HepG2 (cell line): ENCODE data around the gene RARG. TPM values are rescaled to one million over a fixed set of nuclear protein-coding genes. Genes with fewer than 3 reads are reported as not detected.

Experiments
- ATAC-seq: fragments of 200-7000 bp; cut with Tn5 transposase; 3 replicates; pipeline ENCODE4 v1.9.1; 2020; ENCODE audit warnings: mild to moderate bottlenecking, moderate library complexity
- BruUV-seq: library from RNA; stranded (reverse); fragments of 400-500 nt; replicated peaks from 2 replicates; lab custom pipeline; 2021; lab: Mats Ljungman, UMichigan
- CTCF ChIA-PET: fragments of 300-600 bp; formaldehyde crosslinking; extraction: SDS; loops from one replicate; lab custom pipeline; 2021; ENCODE audit warnings: low total read pairs, inconsistent platforms, low intra/inter-chr PET ratio; lab: Yijun Ruan, JAX
- POLR2A ChIA-PET: fragments of 350-600 bp; sonication (Branson Sonifier 250); formaldehyde crosslinking; loops from one replicate; lab custom pipeline; 2020; ENCODE audit warnings: antibody characterized with exemption, inconsistent platforms; lab: Yijun Ruan, JAX
- DNase-seq: peaks from one replicate; pipeline ENCODE4 v3.0.0-alpha.2; 2015; ENCODE audit warnings: low spot score
- FAIRE-seq: peaks from 3 replicates; lab custom pipeline; 2011; peaks lifted over from hg19 to GRCh38; lab: Jason Lieb, UNC
- H2AFZ ChIP-seq: one replicate; pipeline ENCODE4 v1.6.1; 2011; ENCODE audit warnings: low read length, inconsistent platforms
- H3K27ac ChIP-seq: fragments of 300-600 bp; 3 replicates; pipeline ENCODE4 v1.8.0; 2011; ENCODE audit warnings: mixed run types, mild to moderate bottlenecking, mixed read lengths, low read length, inconsistent platforms; ENCODE audit not compliant: insufficient read depth; ENCODE audit errors: extremely low read length
- H3K27me3 ChIP-seq, 2 experiments: fragments of 200-600 bp in 1 of 2; 2 replicates in 1 of 2; 3 replicates in 1 of 2; pipeline versions ENCODE4 v1.6.0 to v1.8.0; 2011; ENCODE audit warnings: low read length in 2 of 2, mild to moderate bottlenecking in 2 of 2, moderate library complexity in 2 of 2, inconsistent platforms in 1 of 2; ENCODE audit not compliant: insufficient read depth in 2 of 2, control insufficient read depth in 1 of 2
- H3K36me3 ChIP-seq, 2 experiments: fragments of 200-600 bp in 1 of 2; replicated peaks in 1 of 2; 2 replicates in 1 of 2; 3 replicates in 1 of 2; pipeline versions ENCODE4 v1.5.1 to v1.8.0; 2011; ENCODE audit warnings: low read length in 2 of 2, inconsistent platforms in 1 of 2; ENCODE audit not compliant: insufficient read depth in 2 of 2, control insufficient read depth in 1 of 2
- H3K4me1 ChIP-seq: 2 replicates; pipeline ENCODE4 v1.5.1; 2012; ENCODE audit warnings: low read length, inconsistent platforms; ENCODE audit not compliant: insufficient read depth
- H3K4me2 ChIP-seq: 2 replicates; pipeline ENCODE4 v1.6.0; 2011; ENCODE audit warnings: low read depth, low read length, inconsistent platforms
- H3K4me3 ChIP-seq, 3 experiments: fragments of 200-600 bp in 1 of 3; sonication (generic), shearing (Covaris generic) in 1 of 3; replicated peaks in 1 of 3; 2 replicates each; pipeline ENCODE4 v1.5.1; 2011 to 2016; ENCODE audit warnings: low read length in 3 of 3, inconsistent platforms in 2 of 3, low read depth in 2 of 3, mild to moderate bottlenecking in 2 of 3, control low read depth in 1 of 3, mixed read lengths in 1 of 3; ENCODE audit not compliant: insufficient read depth in 1 of 3
- H3K79me2 ChIP-seq: one replicate; pipeline ENCODE4 v1.6.1; 2011; ENCODE audit warnings: low read length, inconsistent platforms; ENCODE audit not compliant: insufficient read depth
- H3K9ac ChIP-seq: 2 replicates; pipeline ENCODE4 v1.6.0; 2011; ENCODE audit warnings: mild to moderate bottlenecking, low read depth, low read length, inconsistent platforms; ENCODE audit not compliant: insufficient read depth
- H3K9me3 ChIP-seq: 2 replicates; pipeline ENCODE4 v1.5.1; 2012; ENCODE audit warnings: mild to moderate bottlenecking, low read length
- H4K20me1 ChIP-seq: 2 replicates; pipeline ENCODE4 v1.6.0; 2011; ENCODE audit warnings: inconsistent platforms, mild to moderate bottlenecking, low read length, moderate library complexity; ENCODE audit not compliant: insufficient read depth
- CEBPG ChIP-seq: IDR thresholded peaks from 2 replicates; pipeline ENCODE4 v1.6.1; 2016
- DR1 ChIP-seq: sonication (generic); formaldehyde crosslinking; IDR thresholded peaks from 2 replicates; pipeline ENCODE4 v1.8.0; 2021; ENCODE audit warnings: mild to moderate bottlenecking, missing genetic modification reagents, inconsistent platforms
- GTF2F1 ChIP-seq: fragments of 150-350 bp; IDR thresholded peaks from 2 replicates; pipeline ENCODE4 v1.6.1; 2014; ENCODE audit warnings: low read length
- HNRNPUL1 ChIP-seq: fragments of 200-400 bp; formaldehyde crosslinking; IDR thresholded peaks from 2 replicates; pipeline ENCODE4 v1.6.1; 2017; ENCODE audit warnings: low read depth, mild to moderate bottlenecking, low read length, moderate library complexity
- NBN ChIP-seq: fragments of 450-650 bp; conservative IDR thresholded peaks from 2 replicates; pipeline ENCODE4 v1.6.1; 2017
- PCBP2 ChIP-seq: fragments of 200-400 bp; formaldehyde crosslinking; optimal IDR thresholded peaks from 2 replicates; pipeline ENCODE3; 2018; ENCODE audit warnings: low read length, low read depth; ENCODE audit not compliant: poor library complexity, severe bottlenecking
- RAD21 ChIP-seq: fragments of 450-650 bp; formaldehyde crosslinking; IDR thresholded peaks from 2 replicates; pipeline ENCODE4 v1.5.0; 2020; ENCODE audit warnings: mild to moderate bottlenecking
- SP2 ChIP-seq: sonication (generic); formaldehyde crosslinking; IDR thresholded peaks from 2 replicates; pipeline ENCODE4 v1.5.1; 2020; ENCODE audit warnings: mild to moderate bottlenecking, missing genetic modification reagents
- ZFP36 ChIP-seq: fragments of 150-350 bp; IDR thresholded peaks from 2 replicates; pipeline ENCODE4 v1.6.1; 2018; ENCODE audit warnings: borderline replicate concordance, low read length, low read depth; ENCODE audit not compliant: partially characterized antibody
- ZNF260 ChIP-seq: sonication (generic); formaldehyde crosslinking; IDR thresholded peaks from 2 replicates; pipeline ENCODE4 v1.4.0; 2020; ENCODE audit warnings: missing genetic modification reagents, low read depth, mild to moderate bottlenecking, borderline replicate concordance
- WGBS: methylation state at CpG from one replicate; pipeline ENCODE4 v1.1.6; 2017; ENCODE audit warnings: low lambda C conversion rate; 5-methylcytosine and 5-hydroxymethylcytosine counted together
- in situ Hi-C: cut with HindIII; loops from 2 replicates; pipeline ENCODE4 v1.10.0; 2017; ENCODE audit warnings: low pct_unique_long_range_greater_than_20kb; ENCODE audit not compliant: extremely low pct_ligation_motif_present
- intact Hi-C: fragments of 100-400 bp; cut with micrococcal nuclease; formaldehyde crosslinking; loops from one replicate; pipeline ENCODE4 v1.10.0; 2022; ENCODE audit not compliant: unreplicated experiment
- polyA plus RNA-seq, 8 experiments: library from polyadenylated mRNA; depleted of rRNA in 3 of 8; stranded (reverse) in 7 of 8; unstranded in 1 of 8; fragments of >200 nt; fragmentation: Illumina TruSeq in 4 of 8; extraction: Trizol in 4 of 8; gene quantifications; 2 replicates each; pipeline versions ENCODE4 v1.2.1 to v1.2.3, GENCODE V29; 2011 to 2016; ENCODE audit warnings: low read depth in 4 of 8, missing spikeins in 1 of 8, mixed read lengths in 1 of 8; ENCODE audit not compliant: insufficient read depth in 1 of 8
- total RNA-seq, 5 experiments: library from RNA; depleted of rRNA; stranded (reverse); fragments of >200 nt; fragmentation: Illumina TruSeq; extraction: Trizol; gene quantifications; 2 replicates each; pipeline ENCODE4 v1.2.3, GENCODE V29; 2016; ENCODE audit warnings: low read depth in 1 of 5
- TF ChIP-seq, protein P1 (sequence below): sonication (generic); formaldehyde crosslinking; IDR thresholded peaks from 2 replicates; pipeline ENCODE4 v1.9.0; 2021; ENCODE audit warnings: missing genetic modification reagents, borderline replicate concordance
- TF ChIP-seq, protein P2 (sequence below): sonication (generic); formaldehyde crosslinking; IDR thresholded peaks from 2 replicates; pipeline ENCODE4 v1.9.0; 2021; ENCODE audit warnings: missing genetic modification reagents, borderline replicate concordance
- TF ChIP-seq, protein P3 (sequence below): sonication (generic); formaldehyde crosslinking; IDR thresholded peaks from 2 replicates; pipeline ENCODE4 v1.4.0; 2020; ENCODE audit warnings: mild to moderate bottlenecking, missing genetic modification reagents
- TF ChIP-seq, protein P4 (sequence below): sonication (generic); formaldehyde crosslinking; IDR thresholded peaks from 2 replicates; pipeline ENCODE4 v1.4.0; 2020; ENCODE audit warnings: missing genetic modification reagents
- TF ChIP-seq, protein P5 (sequence below): sonication (generic); formaldehyde crosslinking; IDR thresholded peaks from 2 replicates; pipeline ENCODE4 v1.4.0; 2020; ENCODE audit warnings: missing genetic modification reagents, borderline replicate concordance

The RARG gene
- total and polyA plus RNA-seq, 2 of the 13 experiments (the other 11 are each of a cell fraction or from before 2014, with no cell fraction given) = 0.77 to 1.5 TPM

DNA sequence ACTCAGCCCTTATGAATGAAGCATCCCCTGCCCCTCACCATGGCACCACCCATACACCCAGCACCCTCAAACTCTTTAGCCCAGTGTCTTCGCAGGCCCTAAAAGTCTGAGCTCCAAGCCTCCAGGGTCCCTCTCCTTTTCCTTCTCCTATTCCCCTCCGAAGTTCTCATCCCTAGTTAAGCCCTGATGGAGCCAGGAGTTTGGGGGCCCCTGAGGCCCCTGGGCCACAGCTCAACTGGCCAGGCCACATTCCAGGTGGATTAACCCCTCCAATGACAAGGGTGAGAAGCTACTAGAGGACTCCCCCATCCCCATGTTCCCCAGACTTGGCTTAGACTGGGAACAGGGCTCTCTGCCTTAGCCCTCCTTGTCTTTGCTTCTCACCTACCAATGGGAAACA, 2.6 kb downstream of the RARG start:
- H3K9me3 ChIP-seq = no peaks in the 10 kb centered on the region

More for the DNA sequence above, 2.6 kb downstream of the RARG start:
- FAIRE-seq = no peak
- no peak overlapping the region for H3K4me2 ChIP-seq
- H3K36me3 ChIP-seq = no peaks in the 10 kb centered on the region
- no peaks in the 10 kb centered on the region for H3K79me2 ChIP-seq
- no TSS peak for BruUV-seq
- no peak for ATAC-seq
- no peak for DNase-seq
- intact Hi-C loops = no loop called here
- H4K20me1 ChIP-seq = no peaks in the 10 kb centered on the region
- no peak overlapping the region for H3K9ac ChIP-seq
- H3K4me3 ChIP-seq = no peak overlapping the region
- ChIA-PET CTCF (no interaction called here), POLR2A (interaction anchor here (2.5 kb wide), 1 partner anchor 9 kb away, joined by 7 read pairs; no protein-coding TSS in a partner anchor)
- H2AFZ ChIP-seq = no peak overlapping the region
- H3K4me1 ChIP-seq = peaks cover 46% of the 10 kb centered on the region
- WGBS = 50% methylated on average over 2 of the region's 2 CpGs
- no peak overlapping the region for H3K27ac ChIP-seq
- no peak for TF ChIP-seq DR1 (CRISPR knock-in tag)
- no peak for TF ChIP-seq HNRNPUL1
- TF ChIP-seq RAD21 (CRISPR knock-in tag) = no peak
- TF ChIP-seq, protein P1, sequence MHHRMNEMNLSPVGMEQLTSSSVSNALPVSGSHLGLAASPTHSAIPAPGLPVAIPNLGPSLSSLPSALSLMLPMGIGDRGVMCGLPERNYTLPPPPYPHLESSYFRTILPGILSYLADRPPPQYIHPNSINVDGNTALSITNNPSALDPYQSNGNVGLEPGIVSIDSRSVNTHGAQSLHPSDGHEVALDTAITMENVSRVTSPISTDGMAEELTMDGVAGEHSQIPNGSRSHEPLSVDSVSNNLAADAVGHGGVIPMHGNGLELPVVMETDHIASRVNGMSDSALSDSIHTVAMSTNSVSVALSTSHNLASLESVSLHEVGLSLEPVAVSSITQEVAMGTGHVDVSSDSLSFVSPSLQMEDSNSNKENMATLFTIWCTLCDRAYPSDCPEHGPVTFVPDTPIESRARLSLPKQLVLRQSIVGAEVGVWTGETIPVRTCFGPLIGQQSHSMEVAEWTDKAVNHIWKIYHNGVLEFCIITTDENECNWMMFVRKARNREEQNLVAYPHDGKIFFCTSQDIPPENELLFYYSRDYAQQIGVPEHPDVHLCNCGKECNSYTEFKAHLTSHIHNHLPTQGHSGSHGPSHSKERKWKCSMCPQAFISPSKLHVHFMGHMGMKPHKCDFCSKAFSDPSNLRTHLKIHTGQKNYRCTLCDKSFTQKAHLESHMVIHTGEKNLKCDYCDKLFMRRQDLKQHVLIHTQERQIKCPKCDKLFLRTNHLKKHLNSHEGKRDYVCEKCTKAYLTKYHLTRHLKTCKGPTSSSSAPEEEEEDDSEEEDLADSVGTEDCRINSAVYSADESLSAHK = no peak
- TF ChIP-seq CEBPG = no peak
- TF ChIP-seq, protein P2, sequence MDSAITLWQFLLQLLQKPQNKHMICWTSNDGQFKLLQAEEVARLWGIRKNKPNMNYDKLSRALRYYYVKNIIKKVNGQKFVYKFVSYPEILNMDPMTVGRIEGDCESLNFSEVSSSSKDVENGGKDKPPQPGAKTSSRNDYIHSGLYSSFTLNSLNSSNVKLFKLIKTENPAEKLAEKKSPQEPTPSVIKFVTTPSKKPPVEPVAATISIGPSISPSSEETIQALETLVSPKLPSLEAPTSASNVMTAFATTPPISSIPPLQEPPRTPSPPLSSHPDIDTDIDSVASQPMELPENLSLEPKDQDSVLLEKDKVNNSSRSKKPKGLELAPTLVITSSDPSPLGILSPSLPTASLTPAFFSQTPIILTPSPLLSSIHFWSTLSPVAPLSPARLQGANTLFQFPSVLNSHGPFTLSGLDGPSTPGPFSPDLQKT (CRISPR knock-in tag) = no peak
- TF ChIP-seq, protein P3, sequence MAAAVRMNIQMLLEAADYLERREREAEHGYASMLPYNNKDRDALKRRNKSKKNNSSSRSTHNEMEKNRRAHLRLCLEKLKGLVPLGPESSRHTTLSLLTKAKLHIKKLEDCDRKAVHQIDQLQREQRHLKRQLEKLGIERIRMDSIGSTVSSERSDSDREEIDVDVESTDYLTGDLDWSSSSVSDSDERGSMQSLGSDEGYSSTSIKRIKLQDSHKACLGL (CRISPR knock-in tag) = no peak
- no peak for TF ChIP-seq ZFP36
- no peak for TF ChIP-seq SP2 (CRISPR knock-in tag)
- no peak for TF ChIP-seq GTF2F1
- TF ChIP-seq, protein P4, sequence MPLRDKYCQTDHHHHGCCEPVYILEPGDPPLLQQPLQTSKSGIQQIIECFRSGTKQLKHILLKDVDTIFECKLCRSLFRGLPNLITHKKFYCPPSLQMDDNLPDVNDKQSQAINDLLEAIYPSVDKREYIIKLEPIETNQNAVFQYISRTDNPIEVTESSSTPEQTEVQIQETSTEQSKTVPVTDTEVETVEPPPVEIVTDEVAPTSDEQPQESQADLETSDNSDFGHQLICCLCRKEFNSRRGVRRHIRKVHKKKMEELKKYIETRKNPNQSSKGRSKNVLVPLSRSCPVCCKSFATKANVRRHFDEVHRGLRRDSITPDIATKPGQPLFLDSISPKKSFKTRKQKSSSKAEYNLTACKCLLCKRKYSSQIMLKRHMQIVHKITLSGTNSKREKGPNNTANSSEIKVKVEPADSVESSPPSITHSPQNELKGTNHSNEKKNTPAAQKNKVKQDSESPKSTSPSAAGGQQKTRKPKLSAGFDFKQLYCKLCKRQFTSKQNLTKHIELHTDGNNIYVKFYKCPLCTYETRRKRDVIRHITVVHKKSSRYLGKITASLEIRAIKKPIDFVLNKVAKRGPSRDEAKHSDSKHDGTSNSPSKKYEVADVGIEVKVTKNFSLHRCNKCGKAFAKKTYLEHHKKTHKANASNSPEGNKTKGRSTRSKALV (CRISPR knock-in tag) = no peak
- TF ChIP-seq NBN = no peak
- TF ChIP-seq PCBP2 = no peak
- no peak for TF ChIP-seq ZNF260 (CRISPR knock-in tag)
- TF ChIP-seq, protein P5, sequence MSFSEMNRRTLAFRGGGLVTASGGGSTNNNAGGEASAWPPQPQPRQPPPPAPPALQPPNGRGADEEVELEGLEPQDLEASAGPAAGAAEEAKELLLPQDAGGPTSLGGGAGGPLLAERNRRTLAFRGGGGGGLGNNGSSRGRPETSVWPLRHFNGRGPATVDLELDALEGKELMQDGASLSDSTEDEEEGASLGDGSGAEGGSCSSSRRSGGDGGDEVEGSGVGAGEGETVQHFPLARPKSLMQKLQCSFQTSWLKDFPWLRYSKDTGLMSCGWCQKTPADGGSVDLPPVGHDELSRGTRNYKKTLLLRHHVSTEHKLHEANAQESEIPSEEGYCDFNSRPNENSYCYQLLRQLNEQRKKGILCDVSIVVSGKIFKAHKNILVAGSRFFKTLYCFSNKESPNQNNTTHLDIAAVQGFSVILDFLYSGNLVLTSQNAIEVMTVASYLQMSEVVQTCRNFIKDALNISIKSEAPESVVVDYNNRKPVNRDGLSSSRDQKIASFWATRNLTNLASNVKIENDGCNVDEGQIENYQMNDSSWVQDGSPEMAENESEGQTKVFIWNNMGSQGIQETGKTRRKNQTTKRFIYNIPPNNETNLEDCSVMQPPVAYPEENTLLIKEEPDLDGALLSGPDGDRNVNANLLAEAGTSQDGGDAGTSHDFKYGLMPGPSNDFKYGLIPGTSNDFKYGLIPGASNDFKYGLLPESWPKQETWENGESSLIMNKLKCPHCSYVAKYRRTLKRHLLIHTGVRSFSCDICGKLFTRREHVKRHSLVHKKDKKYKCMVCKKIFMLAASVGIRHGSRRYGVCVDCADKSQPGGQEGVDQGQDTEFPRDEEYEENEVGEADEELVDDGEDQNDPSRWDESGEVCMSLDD (CRISPR knock-in tag) = no peak
- TF ChIP-seq, all 625 proteins: peak for 0
- H3K27me3 ChIP-seq = peaks cover 10 to 52% of the 10 kb centered on the region in 2 experiments
- in situ Hi-C loops = no loop called here
